GM12878 (cell line): ENCODE data around the gene MDM4. TPM values are rescaled to one million over a fixed set of nuclear protein-coding genes. Genes with fewer than 3 reads are reported as not detected.

Experiments
- BCL11A ChIP-seq: IDR thresholded peaks from 2 replicates; pipeline ENCODE4 v1.6.1; 2011; ENCODE audit warnings: low read depth, low read length
- BMI1 ChIP-seq: fragments of 450-650 bp; IDR thresholded peaks from 2 replicates; pipeline ENCODE4 v1.6.1; 2016; ENCODE audit warnings: mild to moderate bottlenecking, moderate library complexity, borderline replicate concordance
- CHD2 ChIP-seq: IDR thresholded peaks from 2 replicates; pipeline ENCODE4 v1.6.1; 2011; ENCODE audit warnings: low read depth, low read length, improper control_type of control experiment, borderline replicate concordance
- EZH2 ChIP-seq: IDR thresholded peaks from 2 replicates; pipeline ENCODE4 v1.6.1; 2012; ENCODE audit warnings: low read depth, mild to moderate bottlenecking, control low read depth, inconsistent platforms, low read length, borderline replicate concordance; ENCODE audit not compliant: control insufficient read depth
- JUNB ChIP-seq: IDR thresholded peaks from 2 replicates; pipeline ENCODE4 v1.6.1; 2016; ENCODE audit warnings: antibody characterized with exemption, mild to moderate bottlenecking
- MYB ChIP-seq: fragments of 150-350 bp; IDR thresholded peaks from 2 replicates; pipeline ENCODE4 v1.6.1; 2014; ENCODE audit warnings: mild to moderate bottlenecking, low read depth, low read length, borderline replicate concordance
- NFYA ChIP-seq: IDR thresholded peaks from 2 replicates; pipeline ENCODE4 v1.6.1; 2011; ENCODE audit warnings: low read depth, mild to moderate bottlenecking, low read length, improper control_type of control experiment, borderline replicate concordance
- NRF1 ChIP-seq: conservative IDR thresholded peaks from 2 replicates; pipeline ENCODE4 v1.6.1; 2011; ENCODE audit warnings: mild to moderate bottlenecking, low read depth, low read length, improper control_type of control experiment
- PAX5 ChIP-seq: IDR thresholded peaks from 2 replicates; pipeline ENCODE4 v1.6.1; 2011; ENCODE audit warnings: low read depth, low read length, borderline replicate concordance
- RBBP5 ChIP-seq: fragments of 200-600 bp; sonication (generic); conservative IDR thresholded peaks from 2 replicates; pipeline ENCODE4 v1.6.1; 2016
- STAT1 ChIP-seq: fragments of 450-650 bp; conservative IDR thresholded peaks from 2 replicates; pipeline ENCODE4 v1.6.1; 2014; ENCODE audit warnings: antibody characterized with exemption, mild to moderate bottlenecking
- STAT3 ChIP-seq: IDR thresholded peaks from 2 replicates; pipeline ENCODE4 v1.6.1; 2011; ENCODE audit warnings: low read depth, low read length, improper control_type of control experiment
- SUZ12 ChIP-seq: fragments of 200-600 bp; sonication (generic); IDR thresholded peaks from one replicate; pipeline ENCODE4 v1.6.1; 2018; ENCODE audit warnings: antibody characterized with exemption, mild to moderate bottlenecking; ENCODE audit not compliant: unreplicated experiment
- TAF1 ChIP-seq: IDR thresholded peaks from 2 replicates; pipeline ENCODE4 v1.6.1; 2011; ENCODE audit warnings: mild to moderate bottlenecking, low read depth, low read length, borderline replicate concordance
- WRNIP1 ChIP-seq: IDR thresholded peaks from 2 replicates; pipeline ENCODE4 v1.6.1; 2011; ENCODE audit warnings: low read depth, low read length, improper control_type of control experiment, borderline replicate concordance
- YY1 ChIP-seq: IDR thresholded peaks from 2 replicates; pipeline ENCODE4 v1.6.1; 2011; ENCODE audit warnings: low read depth, mild to moderate bottlenecking, low read length
- ZNF207 ChIP-seq: fragments of 450-650 bp; IDR thresholded peaks from 2 replicates; pipeline ENCODE4 v1.6.1; 2014; ENCODE audit warnings: antibody characterized with exemption, mild to moderate bottlenecking, borderline replicate concordance
- polyA plus RNA-seq, 11 experiments: library from polyadenylated mRNA; depleted of rRNA in 4 of 11; unstranded in 6 of 11; stranded (reverse) in 5 of 11; fragments of >200 nt; fragmentation: Nextera tagmentation in 4 of 11; fragmentation: Illumina TruSeq in 1 of 11; extraction: Ambion mirVana in 4 of 11; extraction: Trizol in 1 of 11; gene quantifications; 1 replicate in 1 of 11; 2 replicates in 10 of 11; pipeline versions ENCODE4 v1.2.1 to v1.2.3, GENCODE V29; 2011 to 2016; ENCODE audit warnings: inconsistent platforms in 2 of 11, missing spikeins in 2 of 11, low read depth in 1 of 11
- total RNA-seq, 4 experiments: library from RNA; depleted of rRNA in 3 of 4; stranded (reverse); fragments of >200 nt in 3 of 4; fragmentation: Illumina TruSeq in 1 of 4; extraction: Trizol in 1 of 4; gene quantifications; 2 replicates each; pipeline versions ENCODE4 v1.2.1 to v1.2.3, GENCODE V29; 2013 to 2021
- TF ChIP-seq, protein P1 (sequence below): IDR thresholded peaks from 2 replicates; pipeline ENCODE4 v1.6.1; 2011; ENCODE audit warnings: borderline replicate concordance, low read depth, mild to moderate bottlenecking, moderate library complexity, mixed read lengths, low read length; ENCODE audit not compliant: insufficient read depth; ENCODE audit errors: extremely low read length
- TF ChIP-seq, protein P2 (sequence below): fragments of 450-650 bp; IDR thresholded peaks from 2 replicates; pipeline ENCODE4 v1.6.1; 2018; ENCODE audit warnings: borderline replicate concordance, mild to moderate bottlenecking; ENCODE audit not compliant: partially characterized antibody
- TF ChIP-seq, protein P3 (sequence below): IDR thresholded peaks from 2 replicates; pipeline ENCODE4 v1.6.1; 2012; ENCODE audit warnings: mild to moderate bottlenecking, low read depth, low read length
- TF ChIP-seq, protein P4 (sequence below): fragments of 450-650 bp; IDR thresholded peaks from 2 replicates; pipeline ENCODE4 v1.6.1; 2017; ENCODE audit warnings: mild to moderate bottlenecking, moderate library complexity

MDM4 gene
- total and polyA plus RNA-seq, 10 of the 15 experiments (the other 5 are each of a cell fraction or from before 2014, with no cell fraction given) = 2.5 to 74.4 (median 22.7) TPM

DNA sequence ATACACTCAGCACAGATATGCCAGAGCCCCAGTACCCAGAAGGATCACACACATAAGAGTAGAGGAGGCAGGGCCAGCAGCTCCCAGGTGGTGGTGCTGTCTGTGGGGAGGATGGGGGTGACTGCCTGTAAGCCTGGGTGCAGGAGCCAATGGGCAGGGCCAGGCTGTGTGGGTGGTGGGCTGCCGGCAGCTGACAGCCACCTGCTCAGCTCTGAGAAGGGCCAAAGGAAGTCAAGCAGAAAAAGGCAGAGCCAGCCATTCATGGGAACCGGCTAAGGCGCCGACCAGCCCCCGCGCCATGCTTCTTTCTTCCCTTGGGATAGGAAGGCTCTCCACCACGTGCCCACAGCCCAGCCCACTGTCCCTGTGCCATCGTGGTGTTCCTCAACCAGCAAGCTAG, 35.7 kb upstream of the MDM4 start (continued):
- TF ChIP-seq, protein P1, sequence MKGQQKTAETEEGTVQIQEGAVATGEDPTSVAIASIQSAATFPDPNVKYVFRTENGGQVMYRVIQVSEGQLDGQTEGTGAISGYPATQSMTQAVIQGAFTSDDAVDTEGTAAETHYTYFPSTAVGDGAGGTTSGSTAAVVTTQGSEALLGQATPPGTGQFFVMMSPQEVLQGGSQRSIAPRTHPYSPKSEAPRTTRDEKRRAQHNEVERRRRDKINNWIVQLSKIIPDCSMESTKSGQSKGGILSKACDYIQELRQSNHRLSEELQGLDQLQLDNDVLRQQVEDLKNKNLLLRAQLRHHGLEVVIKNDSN = peak; percentile 50
- TF ChIP-seq NRF1 (no peak), SUZ12 (no peak), WRNIP1 (no peak), STAT1 (no peak), CHD2 (no peak; the same call in 1 of the 2 replicates), ZNF207 (no peak), BCL11A (no peak), YY1 (0 out of 2 replicates have a peak, but pooled peaks have one; percentile 44), RBBP5 (no peak), PAX5 (peak; percentile 56; the same call in 1 of the 2 replicates), JUNB (no peak), STAT3 (no peak), BMI1 (no peak), MYB (no peak), EZH2 (no peak), NFYA (no peak), TAF1 (no peak)
- TF ChIP-seq, protein P2, sequence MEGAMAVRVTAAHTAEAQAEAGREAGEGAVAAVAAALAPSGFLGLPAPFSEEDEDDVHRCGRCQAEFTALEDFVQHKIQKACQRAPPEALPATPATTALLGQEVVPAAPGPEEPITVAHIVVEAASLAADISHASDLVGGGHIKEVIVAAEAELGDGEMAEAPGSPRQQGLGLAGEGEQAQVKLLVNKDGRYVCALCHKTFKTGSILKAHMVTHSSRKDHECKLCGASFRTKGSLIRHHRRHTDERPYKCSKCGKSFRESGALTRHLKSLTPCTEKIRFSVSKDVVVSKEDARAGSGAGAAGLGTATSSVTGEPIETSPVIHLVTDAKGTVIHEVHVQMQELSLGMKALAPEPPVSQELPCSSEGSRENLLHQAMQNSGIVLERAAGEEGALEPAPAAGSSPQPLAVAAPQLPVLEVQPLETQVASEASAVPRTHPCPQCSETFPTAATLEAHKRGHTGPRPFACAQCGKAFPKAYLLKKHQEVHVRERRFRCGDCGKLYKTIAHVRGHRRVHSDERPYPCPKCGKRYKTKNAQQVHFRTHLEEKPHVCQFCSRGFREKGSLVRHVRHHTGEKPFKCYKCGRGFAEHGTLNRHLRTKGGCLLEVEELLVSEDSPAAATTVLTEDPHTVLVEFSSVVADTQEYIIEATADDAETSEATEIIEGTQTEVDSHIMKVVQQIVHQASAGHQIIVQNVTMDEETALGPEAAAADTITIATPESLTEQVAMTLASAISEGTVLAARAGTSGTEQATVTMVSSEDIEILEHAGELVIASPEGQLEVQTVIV = no peak
- TF ChIP-seq, protein P3, sequence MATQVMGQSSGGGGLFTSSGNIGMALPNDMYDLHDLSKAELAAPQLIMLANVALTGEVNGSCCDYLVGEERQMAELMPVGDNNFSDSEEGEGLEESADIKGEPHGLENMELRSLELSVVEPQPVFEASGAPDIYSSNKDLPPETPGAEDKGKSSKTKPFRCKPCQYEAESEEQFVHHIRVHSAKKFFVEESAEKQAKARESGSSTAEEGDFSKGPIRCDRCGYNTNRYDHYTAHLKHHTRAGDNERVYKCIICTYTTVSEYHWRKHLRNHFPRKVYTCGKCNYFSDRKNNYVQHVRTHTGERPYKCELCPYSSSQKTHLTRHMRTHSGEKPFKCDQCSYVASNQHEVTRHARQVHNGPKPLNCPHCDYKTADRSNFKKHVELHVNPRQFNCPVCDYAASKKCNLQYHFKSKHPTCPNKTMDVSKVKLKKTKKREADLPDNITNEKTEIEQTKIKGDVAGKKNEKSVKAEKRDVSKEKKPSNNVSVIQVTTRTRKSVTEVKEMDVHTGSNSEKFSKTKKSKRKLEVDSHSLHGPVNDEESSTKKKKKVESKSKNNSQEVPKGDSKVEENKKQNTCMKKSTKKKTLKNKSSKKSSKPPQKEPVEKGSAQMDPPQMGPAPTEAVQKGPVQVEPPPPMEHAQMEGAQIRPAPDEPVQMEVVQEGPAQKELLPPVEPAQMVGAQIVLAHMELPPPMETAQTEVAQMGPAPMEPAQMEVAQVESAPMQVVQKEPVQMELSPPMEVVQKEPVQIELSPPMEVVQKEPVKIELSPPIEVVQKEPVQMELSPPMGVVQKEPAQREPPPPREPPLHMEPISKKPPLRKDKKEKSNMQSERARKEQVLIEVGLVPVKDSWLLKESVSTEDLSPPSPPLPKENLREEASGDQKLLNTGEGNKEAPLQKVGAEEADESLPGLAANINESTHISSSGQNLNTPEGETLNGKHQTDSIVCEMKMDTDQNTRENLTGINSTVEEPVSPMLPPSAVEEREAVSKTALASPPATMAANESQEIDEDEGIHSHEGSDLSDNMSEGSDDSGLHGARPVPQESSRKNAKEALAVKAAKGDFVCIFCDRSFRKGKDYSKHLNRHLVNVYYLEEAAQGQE = no peak
- TF ChIP-seq, protein P4, sequence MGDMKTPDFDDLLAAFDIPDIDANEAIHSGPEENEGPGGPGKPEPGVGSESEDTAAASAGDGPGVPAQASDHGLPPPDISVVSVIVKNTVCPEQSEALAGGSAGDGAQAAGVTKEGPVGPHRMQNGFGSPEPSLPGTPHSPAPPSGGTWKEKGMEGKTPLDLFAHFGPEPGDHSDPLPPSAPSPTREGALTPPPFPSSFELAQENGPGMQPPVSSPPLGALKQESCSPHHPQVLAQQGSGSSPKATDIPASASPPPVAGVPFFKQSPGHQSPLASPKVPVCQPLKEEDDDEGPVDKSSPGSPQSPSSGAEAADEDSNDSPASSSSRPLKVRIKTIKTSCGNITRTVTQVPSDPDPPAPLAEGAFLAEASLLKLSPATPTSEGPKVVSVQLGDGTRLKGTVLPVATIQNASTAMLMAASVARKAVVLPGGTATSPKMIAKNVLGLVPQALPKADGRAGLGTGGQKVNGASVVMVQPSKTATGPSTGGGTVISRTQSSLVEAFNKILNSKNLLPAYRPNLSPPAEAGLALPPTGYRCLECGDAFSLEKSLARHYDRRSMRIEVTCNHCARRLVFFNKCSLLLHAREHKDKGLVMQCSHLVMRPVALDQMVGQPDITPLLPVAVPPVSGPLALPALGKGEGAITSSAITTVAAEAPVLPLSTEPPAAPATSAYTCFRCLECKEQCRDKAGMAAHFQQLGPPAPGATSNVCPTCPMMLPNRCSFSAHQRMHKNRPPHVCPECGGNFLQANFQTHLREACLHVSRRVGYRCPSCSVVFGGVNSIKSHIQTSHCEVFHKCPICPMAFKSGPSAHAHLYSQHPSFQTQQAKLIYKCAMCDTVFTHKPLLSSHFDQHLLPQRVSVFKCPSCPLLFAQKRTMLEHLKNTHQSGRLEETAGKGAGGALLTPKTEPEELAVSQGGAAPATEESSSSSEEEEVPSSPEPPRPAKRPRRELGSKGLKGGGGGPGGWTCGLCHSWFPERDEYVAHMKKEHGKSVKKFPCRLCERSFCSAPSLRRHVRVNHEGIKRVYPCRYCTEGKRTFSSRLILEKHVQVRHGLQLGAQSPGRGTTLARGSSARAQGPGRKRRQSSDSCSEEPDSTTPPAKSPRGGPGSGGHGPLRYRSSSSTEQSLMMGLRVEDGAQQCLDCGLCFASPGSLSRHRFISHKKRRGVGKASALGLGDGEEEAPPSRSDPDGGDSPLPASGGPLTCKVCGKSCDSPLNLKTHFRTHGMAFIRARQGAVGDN = peak; percentile 78; the same call in 1 of the 2 replicates
